Pancreas (tissue), 10 donors: ENCODE data around the gene KRT84. TPM values are rescaled to one million over a fixed set of nuclear protein-coding genes. Genes with fewer than 3 reads are reported as not detected.
A peak's percentile ranks its signal among the peaks of the same experiment; 100 is the strongest.

Experiments used
- ATAC-seq, 4 donors: fragments of 200-7000 bp; cut with Tn5 transposase; one replicate each; pipeline versions ENCODE4 v1.8.0 to v1.9.1; 2020; ENCODE audit warnings: mild to moderate bottlenecking in 4 of 4, moderate library complexity in 4 of 4
- DNase-seq, 6 donors: peaks; one replicate each; pipeline ENCODE4 v3.0.0-alpha.2; 2020
- FAIRE-seq: peaks from 2 replicates; lab custom pipeline; 2012; peaks lifted over from hg19 to GRCh38; lab: Jason Lieb, UNC
- H3K27ac ChIP-seq, 4 donors: fragments of 200-600 bp; sonication (generic); 1 replicate in 3 of 4; 2 replicates in 1 of 4; pipeline versions ENCODE4 v1.5.0 to v1.8.0; 2020
- H3K27me3 ChIP-seq, 4 donors: fragments of 200-600 bp; one replicate each; pipeline ENCODE4 v1.8.0; 2021
- H3K36me3 ChIP-seq, 3 donors: fragments of 200-600 bp; sonication (generic) in 1 of 3; one replicate each; pipeline versions ENCODE4 v1.5.0 to v1.8.0; 2020 to 2021
- H3K4me1 ChIP-seq, 3 donors: fragments of 200-600 bp; one replicate each; pipeline ENCODE4 v1.8.0; 2021
- H3K4me3 ChIP-seq, 4 donors: fragments of 200-600 bp; sonication (generic) in 2 of 4; one replicate each; pipeline versions ENCODE4 v1.5.0 to v1.8.0; 2020 to 2021
- H3K9me3 ChIP-seq, 4 donors: fragments of 200-600 bp; one replicate each; pipeline ENCODE4 v1.8.0; 2021
- WGBS, 2 donors: extraction: QIAGEN DNeasy Blood & Tissue Kit; methylation state at CpG; one replicate each; pipeline ENCODE4 v1.1.7; 2013; 5-methylcytosine and 5-hydroxymethylcytosine counted together
- intact Hi-C, 3 donors: fragments of 100-400 bp; cut with DNase I; formaldehyde crosslinking; loops; one replicate each; pipeline versions ENCODE4 v1.11.1 to v1.14.2; 2022
- polyA plus RNA-seq, 2 donors: library from polyadenylated mRNA; stranded (reverse); fragments of 200-250 nt; gene quantifications; one replicate each; pipeline ENCODE4 v1.2.3, GENCODE V29; 2013
- total RNA-seq, 6 donors: library from RNA; stranded (reverse); fragmentation: NEBNext Ultra II Directional in 4 of 6; extraction: Animal tissue kit (Norgen Biotek cat#: 25700) in 4 of 6; gene quantifications; one replicate each; pipeline versions ENCODE4 v1.2.1 to v1.2.4, GENCODE V29; 2021 to 2023
- TF ChIP-seq, protein P1 (sequence below), 4 donors: fragments of 200-600 bp; sonication (generic) in 3 of 4; IDR thresholded peaks; one replicate each; pipeline versions ENCODE4 v1.5.0 to v1.8.0; 2021; ENCODE audit warnings: antibody characterized with exemption in 4 of 4
- donor health status: healthy with polysubstance abuse.
- donor health status: DM: no; HTN: no; CAD: no; lungs with moderate emphysema.
- donor health status: DM: no; HTN: no; CAD: no.
- donor health status: control.
- donor health status: control.
- donor health status: Bipolar disorder and iron deficiency.
- donor health status: DM: yes; HTN: yes; CAD: no.
- donor health status: DM: no; HTN: no; CAD: no.
- donor health status: DM: no; HTN: no; CAD: no.
- donor health status: DM: yes; HTN: yes; CAD: no.

KRT84 gene
- total and polyA plus RNA-seq, 8 donors = not detected

DNA sequence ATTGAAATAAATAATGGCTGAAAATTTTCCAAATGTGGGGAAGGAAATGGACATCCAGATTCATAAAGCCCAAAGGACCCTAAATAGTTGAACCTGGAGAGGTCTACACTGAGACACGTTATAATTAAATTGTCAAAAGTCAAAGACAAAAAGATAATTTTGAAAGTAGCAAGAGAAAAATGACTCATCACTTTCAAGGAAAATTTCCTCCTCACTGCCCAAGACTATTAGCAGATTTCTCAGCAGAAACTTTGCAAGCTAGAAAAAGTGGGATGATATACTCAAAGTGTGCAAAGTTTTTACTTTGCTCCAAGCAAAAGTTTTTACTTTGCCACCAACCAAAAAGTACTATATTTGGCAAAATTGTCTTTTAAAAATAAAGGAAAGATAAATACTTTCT is 48.4 kb downstream of the KRT84 start:
- H3K4me3 ChIP-seq = no peak overlapping the region
- intact Hi-C loops = no loop called here
- TF ChIP-seq, protein P1, sequence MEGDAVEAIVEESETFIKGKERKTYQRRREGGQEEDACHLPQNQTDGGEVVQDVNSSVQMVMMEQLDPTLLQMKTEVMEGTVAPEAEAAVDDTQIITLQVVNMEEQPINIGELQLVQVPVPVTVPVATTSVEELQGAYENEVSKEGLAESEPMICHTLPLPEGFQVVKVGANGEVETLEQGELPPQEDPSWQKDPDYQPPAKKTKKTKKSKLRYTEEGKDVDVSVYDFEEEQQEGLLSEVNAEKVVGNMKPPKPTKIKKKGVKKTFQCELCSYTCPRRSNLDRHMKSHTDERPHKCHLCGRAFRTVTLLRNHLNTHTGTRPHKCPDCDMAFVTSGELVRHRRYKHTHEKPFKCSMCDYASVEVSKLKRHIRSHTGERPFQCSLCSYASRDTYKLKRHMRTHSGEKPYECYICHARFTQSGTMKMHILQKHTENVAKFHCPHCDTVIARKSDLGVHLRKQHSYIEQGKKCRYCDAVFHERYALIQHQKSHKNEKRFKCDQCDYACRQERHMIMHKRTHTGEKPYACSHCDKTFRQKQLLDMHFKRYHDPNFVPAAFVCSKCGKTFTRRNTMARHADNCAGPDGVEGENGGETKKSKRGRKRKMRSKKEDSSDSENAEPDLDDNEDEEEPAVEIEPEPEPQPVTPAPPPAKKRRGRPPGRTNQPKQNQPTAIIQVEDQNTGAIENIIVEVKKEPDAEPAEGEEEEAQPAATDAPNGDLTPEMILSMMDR (IDR thresholded peaks at IDR 0.05) = no peak
- 69 to 73% methylated on average over 1 of the region's 1 CpG for WGBS, 2 donors
- DNase-seq (no peak), FAIRE-seq (no peak), ATAC-seq (no peak)
- H3K27ac ChIP-seq = no peak overlapping the region
- H3K27me3 ChIP-seq = no peaks in the 10 kb centered on the region
- H3K9me3 ChIP-seq = no peaks in the 10 kb centered on the region
- no peaks in the 10 kb centered on the region for H3K4me1 ChIP-seq
- H3K36me3 ChIP-seq = no peaks in the 10 kb centered on the region

DNA sequence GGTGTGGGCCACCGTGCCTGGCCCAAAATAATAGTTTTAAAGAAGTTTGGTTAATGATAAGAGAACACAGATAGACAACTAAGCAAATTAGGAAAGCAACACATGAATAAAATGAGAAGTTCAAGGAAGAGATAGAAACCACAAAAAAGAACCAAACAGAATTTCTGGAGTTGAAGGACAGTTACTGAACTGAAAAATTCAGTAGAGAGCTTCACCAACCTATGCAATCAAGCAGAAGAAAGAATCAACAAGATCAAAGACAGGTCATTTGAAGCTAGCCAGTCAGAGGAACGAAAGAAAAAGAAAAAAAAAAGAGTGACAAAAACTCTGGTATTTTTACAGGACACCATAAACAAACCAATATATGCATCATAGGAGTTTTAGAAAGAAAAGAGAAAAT is 48.8 kb downstream of the KRT84 start:
- no peak for DNase-seq
- no peak overlapping the region for H3K27ac ChIP-seq
- TF ChIP-seq, protein P1 (IDR thresholded peaks at IDR 0.05) = no peak
- no peaks in the 10 kb centered on the region for H3K36me3 ChIP-seq
- no peak for FAIRE-seq
- no peaks in the 10 kb centered on the region for H3K9me3 ChIP-seq
- no peak for ATAC-seq
- no peak overlapping the region for H3K4me3 ChIP-seq
- no peaks in the 10 kb centered on the region for H3K27me3 ChIP-seq
- H3K4me1 ChIP-seq = no peaks in the 10 kb centered on the region
- intact Hi-C loops = no loop called here
- WGBS, 2 donors = 59 to 66% methylated on average over 2 of the region's 2 CpGs

DNA sequence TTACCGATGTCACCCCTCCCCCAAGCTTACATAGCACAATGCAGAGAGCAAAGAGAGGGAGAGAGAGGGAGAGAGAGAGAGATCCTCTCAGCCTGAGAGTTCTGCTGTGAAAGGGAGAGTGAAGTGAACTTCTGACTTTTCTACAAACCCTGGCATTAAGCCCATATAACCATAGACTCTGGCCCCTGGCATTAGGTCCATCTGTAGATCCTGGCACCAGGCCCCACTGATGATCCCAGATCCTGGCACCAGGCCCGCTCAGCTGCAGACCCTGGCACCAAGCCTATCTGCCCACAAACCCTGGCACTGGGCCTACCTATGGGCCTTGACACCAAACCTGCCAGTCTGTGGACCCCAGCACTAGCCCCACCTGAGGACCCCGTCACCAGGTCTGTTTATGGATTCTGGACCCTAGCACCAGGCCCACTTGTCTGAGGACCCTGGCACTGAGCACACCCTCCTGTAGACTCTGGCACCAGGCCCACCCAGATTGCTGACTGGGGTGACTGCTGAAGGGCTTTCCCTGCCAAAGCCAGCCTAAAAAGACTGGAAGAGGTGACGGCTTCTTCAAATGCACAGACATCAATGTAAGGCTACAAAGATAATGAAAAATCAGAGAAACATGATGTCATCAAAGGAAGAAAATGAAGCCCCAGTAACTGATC is 49.7 kb downstream of the KRT84 start:
- no peaks in the 10 kb centered on the region for H3K9me3 ChIP-seq
- 35 to 50% methylated on average over 4 of the region's 4 CpGs for WGBS, 2 donors
- ATAC-seq (peak; percentile 31 to 71 (median 52)), FAIRE-seq (no peak), DNase-seq (peak in 4 of 6 donors; percentile 62 to 76 (median 71))
- no peak overlapping the region for H3K4me3 ChIP-seq
- intact Hi-C loops = no loop called here
- H3K36me3 ChIP-seq = no peaks in the 10 kb centered on the region
- H3K4me1 ChIP-seq = no peaks in the 10 kb centered on the region
- TF ChIP-seq, protein P1 (IDR thresholded peaks at IDR 0.05) = no peak
- no peak overlapping the region for H3K27ac ChIP-seq
- H3K27me3 ChIP-seq = no peaks in the 10 kb centered on the region

DNA sequence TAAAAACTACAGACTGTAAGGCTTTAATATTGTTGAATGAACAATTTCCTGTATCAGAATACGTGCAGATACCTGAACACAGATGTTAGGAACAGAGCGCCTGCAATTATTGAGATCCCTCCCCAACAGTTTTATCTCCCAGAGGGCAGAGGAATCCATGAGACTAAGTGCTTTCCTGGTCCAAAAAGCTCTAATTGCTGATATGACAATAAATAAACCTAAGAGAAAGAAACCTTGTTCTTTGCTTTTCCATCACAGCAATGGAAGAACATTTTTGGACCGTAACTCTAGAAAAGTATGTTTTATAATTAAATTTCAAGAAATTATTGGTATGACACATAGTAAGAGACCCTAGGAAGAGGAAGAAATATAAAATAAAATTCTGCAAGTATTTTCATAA is 51.3 kb downstream of the KRT84 start:
- Histone ChIP-seq H3K36me3 (no peaks in the 10 kb centered on the region), H3K27ac (no peak overlapping the region), H3K9me3 (no peaks in the 10 kb centered on the region), H3K4me3 (no peak overlapping the region), H3K27me3 (no peaks in the 10 kb centered on the region), H3K4me1 (no peaks in the 10 kb centered on the region)
- no peak for DNase-seq
- WGBS, 2 donors = 92 to 95% methylated on average over 3 of the region's 3 CpGs
- ATAC-seq = no peak
- intact Hi-C loops = no loop called here
- TF ChIP-seq, protein P1 (IDR thresholded peaks at IDR 0.05) = no peak
- no peak for FAIRE-seq

DNA sequence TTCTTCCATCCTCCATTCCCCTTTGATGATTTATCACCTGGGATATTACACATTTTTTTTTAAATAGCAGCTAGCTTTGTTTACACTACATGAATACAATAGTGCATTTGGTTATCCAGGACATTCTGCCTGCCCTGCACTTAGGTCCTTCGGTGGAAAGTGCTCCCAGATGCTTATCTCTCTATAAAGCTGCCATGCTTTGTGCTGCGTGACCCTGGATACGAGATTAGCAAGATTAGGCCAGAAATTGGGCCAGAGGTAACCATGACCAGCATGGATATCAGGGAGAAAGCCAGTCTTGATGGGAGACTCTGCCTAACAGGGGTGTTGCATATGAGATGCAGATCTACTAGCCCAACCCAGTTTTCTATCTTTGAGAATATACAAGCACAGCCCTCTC is 52.1 kb downstream of the KRT84 start:
- H3K36me3 ChIP-seq = no peaks in the 10 kb centered on the region
- H3K27ac ChIP-seq = no peak overlapping the region
- no peaks in the 10 kb centered on the region for H3K4me1 ChIP-seq
- no peaks in the 10 kb centered on the region for H3K27me3 ChIP-seq
- WGBS, 2 donors = 48 to 60% methylated on average over 3 of the region's 3 CpGs
- no peaks in the 10 kb centered on the region for H3K9me3 ChIP-seq
- no peak for ATAC-seq
- TF ChIP-seq, protein P1 (IDR thresholded peaks at IDR 0.05) = no peak
- DNase-seq = no peak
- intact Hi-C loops = no loop called here
- no peak for FAIRE-seq
- H3K4me3 ChIP-seq = no peak overlapping the region
